Adrenal gland (tissue), 5 donors: ENCODE data around the gene SH2B3.

Experiments
- POLR2A ChIP-seq, 2 donors: fragments of 450-650 bp; IDR thresholded peaks; one replicate each; pipeline ENCODE4 v1.6.1; 2017; ENCODE audit warnings: antibody characterized with exemption in 2 of 2, mild to moderate bottlenecking in 2 of 2, moderate library complexity in 1 of 2
- TF ChIP-seq, protein P1 (sequence below), 6 experiments: fragments of 450-650 bp in 4 of 6; fragments of 200-600 bp in 2 of 6; sonication (generic) in 1 of 6; IDR thresholded peaks; 1 replicate in 5 of 6; 2 replicates in 1 of 6; pipeline versions ENCODE4 v1.5.1 to v1.8.0; 2016 to 2021; ENCODE audit warnings: antibody characterized with exemption in 6 of 6, mild to moderate bottlenecking in 2 of 6, moderate library complexity in 1 of 6
- donor health status: DM: no; HTN: no; CAD: no.

GRCh38 chr12:111436811-111437210 lies 31.1 kb downstream of the SH2B3 start:
- TF ChIP-seq, protein P1, sequence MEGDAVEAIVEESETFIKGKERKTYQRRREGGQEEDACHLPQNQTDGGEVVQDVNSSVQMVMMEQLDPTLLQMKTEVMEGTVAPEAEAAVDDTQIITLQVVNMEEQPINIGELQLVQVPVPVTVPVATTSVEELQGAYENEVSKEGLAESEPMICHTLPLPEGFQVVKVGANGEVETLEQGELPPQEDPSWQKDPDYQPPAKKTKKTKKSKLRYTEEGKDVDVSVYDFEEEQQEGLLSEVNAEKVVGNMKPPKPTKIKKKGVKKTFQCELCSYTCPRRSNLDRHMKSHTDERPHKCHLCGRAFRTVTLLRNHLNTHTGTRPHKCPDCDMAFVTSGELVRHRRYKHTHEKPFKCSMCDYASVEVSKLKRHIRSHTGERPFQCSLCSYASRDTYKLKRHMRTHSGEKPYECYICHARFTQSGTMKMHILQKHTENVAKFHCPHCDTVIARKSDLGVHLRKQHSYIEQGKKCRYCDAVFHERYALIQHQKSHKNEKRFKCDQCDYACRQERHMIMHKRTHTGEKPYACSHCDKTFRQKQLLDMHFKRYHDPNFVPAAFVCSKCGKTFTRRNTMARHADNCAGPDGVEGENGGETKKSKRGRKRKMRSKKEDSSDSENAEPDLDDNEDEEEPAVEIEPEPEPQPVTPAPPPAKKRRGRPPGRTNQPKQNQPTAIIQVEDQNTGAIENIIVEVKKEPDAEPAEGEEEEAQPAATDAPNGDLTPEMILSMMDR (IDR thresholded peaks at IDR 0.05): no peak
- TF ChIP-seq POLR2A (IDR thresholded peaks at IDR 0.05): no peak
